SJCRH30 (cell line): ENCODE measurements around the gene FNTB. TPM values are rescaled to one million over a fixed set of nuclear protein-coding genes. Genes with fewer than 3 reads are reported as not detected.
A peak's percentile ranks its signal among the peaks of the same experiment; 100 is the strongest.

Experiments used
- DNase-seq, 2 experiments: peaks; one replicate each; pipeline ENCODE4 v3.0.0-alpha.2; 2015 to 2020
- H3K27ac ChIP-seq: fragments of 250-450 bp; sonication (Bioruptor Pico); 2 replicates; pipeline ENCODE4 v1.5.1; 2020; ENCODE audit warnings: mild to moderate bottlenecking, moderate library complexity
- H3K27me3 ChIP-seq: fragments of 250-450 bp; sonication (Bioruptor Pico); 2 replicates; pipeline ENCODE4 v1.5.1; 2020; ENCODE audit warnings: mild to moderate bottlenecking, moderate library complexity
- H3K36me3 ChIP-seq: fragments of 250-450 bp; sonication (Bioruptor Pico); 2 replicates; pipeline ENCODE4 v1.5.1; 2020; ENCODE audit warnings: mild to moderate bottlenecking, moderate library complexity
- H3K4me1 ChIP-seq: fragments of 250-450 bp; sonication (Bioruptor Pico); 2 replicates; pipeline ENCODE4 v1.5.1; 2020; ENCODE audit warnings: mild to moderate bottlenecking, moderate library complexity
- H3K4me3 ChIP-seq: fragments of 250-450 bp; sonication (Bioruptor Pico); 2 replicates; pipeline ENCODE4 v1.5.1; 2020; ENCODE audit warnings: mild to moderate bottlenecking, moderate library complexity
- H3K9me3 ChIP-seq: fragments of 250-450 bp; sonication (Bioruptor Pico); replicated peaks from 2 replicates; pipeline ENCODE4 v1.5.1; 2020; ENCODE audit warnings: mild to moderate bottlenecking, moderate library complexity
- total RNA-seq: library from RNA; depleted of rRNA; stranded (reverse); fragments of >200 nt; shearing (Covaris generic); gene quantifications from 2 replicates; pipeline ENCODE4 v1.2.3, GENCODE V29; 2014; rRNA removed

The FNTB gene, protein sequence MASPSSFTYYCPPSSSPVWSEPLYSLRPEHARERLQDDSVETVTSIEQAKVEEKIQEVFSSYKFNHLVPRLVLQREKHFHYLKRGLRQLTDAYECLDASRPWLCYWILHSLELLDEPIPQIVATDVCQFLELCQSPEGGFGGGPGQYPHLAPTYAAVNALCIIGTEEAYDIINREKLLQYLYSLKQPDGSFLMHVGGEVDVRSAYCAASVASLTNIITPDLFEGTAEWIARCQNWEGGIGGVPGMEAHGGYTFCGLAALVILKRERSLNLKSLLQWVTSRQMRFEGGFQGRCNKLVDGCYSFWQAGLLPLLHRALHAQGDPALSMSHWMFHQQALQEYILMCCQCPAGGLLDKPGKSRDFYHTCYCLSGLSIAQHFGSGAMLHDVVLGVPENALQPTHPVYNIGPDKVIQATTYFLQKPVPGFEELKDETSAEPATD
- 14.2 and 14.4 TPM in 2 replicates for total RNA-seq

DNA sequence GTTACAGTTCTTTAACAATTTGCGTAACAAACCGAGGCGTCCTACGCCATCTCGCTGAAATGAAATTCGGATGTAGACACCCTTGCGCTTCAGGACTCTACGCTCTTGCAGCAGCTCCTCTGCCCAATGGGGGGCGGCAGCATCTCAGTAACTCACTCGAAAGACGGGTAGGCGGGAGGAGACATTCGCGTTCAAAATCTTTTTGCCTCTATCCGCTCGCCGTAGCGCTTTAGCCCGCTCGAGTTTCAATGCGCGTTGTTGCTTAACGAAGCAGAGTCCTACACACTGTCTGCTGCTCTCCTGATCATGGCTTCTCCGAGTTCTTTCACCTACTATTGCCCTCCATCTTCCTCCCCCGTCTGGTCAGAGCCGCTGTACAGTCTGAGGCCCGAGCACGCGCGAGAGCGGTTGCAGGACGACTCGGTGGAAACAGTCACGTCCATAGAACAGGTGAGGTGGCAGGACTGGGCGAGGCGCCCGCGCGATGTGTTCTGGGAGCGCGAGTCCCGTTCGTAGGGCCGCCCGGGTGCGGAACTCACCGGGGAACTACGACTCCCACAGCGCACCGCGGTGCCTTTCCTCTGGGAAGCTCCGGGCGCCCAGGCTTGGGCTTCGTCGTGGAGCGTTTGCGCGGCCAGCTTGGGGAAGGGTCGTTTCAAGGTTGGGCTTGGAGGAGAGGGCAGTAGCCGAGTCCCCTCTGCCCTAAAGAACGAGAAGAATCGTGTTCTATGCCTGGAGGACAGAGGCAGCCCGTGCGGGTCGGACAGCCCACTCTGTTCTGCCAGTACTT lies at the start of gene FNTB:
FNTB (plus strand) TSS at position 248 of the 790 bp plus-strand sequence; CDS start at position 307, 59 bp downstream.
- peak within 1 kb of the TSS; percentile 74 for H3K27ac ChIP-seq
- peaks cover 8% of the 10 kb centered on the region for H3K4me1 ChIP-seq
- no peaks in the 10 kb centered on the region for H3K36me3 ChIP-seq
- DNase-seq, result peak; percentile 94 to 96
- H3K9me3 ChIP-seq, result no peaks in the 10 kb centered on the region
- H3K4me3 ChIP-seq, result peak within 1 kb of the TSS; percentile 87
- H3K27me3 ChIP-seq, result no peaks in the 10 kb centered on the region

DNA sequence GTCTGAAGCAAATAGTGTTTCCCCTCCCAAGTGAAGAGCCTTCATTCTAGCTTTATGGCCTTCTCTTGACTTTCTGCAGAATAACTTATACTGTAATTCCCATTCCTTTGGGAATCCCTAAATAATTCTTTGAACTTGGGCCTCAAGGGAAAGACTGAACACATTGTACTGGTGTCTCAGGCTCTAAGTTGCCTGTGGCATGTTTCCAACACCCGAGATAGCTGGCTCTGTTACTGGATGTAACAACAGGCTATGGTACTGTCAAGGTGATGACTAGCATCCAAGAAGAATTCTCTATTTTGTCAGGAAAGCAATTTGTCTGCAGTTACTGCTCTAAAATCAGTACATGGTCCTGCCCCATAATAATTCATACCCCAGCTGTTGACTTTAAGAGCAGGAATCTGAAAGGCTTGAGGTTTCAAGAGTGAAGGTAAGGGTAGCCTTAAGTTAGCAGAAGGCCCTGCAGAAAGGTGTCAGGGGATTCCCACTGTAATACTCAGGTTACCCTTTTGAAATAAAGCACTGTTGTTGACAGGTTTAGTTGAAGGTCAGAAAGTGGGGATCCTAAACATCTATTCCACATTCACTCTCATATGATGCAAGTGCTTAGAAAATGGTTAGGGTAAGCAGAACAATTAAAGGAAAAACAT lies 49.4 kb upstream of the FNTB start:
- Histone ChIP-seq H3K9me3 (no peaks in the 10 kb centered on the region), H3K27me3 (no peaks in the 10 kb centered on the region), H3K4me1 (peaks cover 8% of the 10 kb centered on the region), H3K4me3 (no peak overlapping the region), H3K36me3 (peaks cover 4% of the 10 kb centered on the region; the same call in 1 of the 2 replicates), H3K27ac (no peak overlapping the region)
- no peak for DNase-seq

DNA sequence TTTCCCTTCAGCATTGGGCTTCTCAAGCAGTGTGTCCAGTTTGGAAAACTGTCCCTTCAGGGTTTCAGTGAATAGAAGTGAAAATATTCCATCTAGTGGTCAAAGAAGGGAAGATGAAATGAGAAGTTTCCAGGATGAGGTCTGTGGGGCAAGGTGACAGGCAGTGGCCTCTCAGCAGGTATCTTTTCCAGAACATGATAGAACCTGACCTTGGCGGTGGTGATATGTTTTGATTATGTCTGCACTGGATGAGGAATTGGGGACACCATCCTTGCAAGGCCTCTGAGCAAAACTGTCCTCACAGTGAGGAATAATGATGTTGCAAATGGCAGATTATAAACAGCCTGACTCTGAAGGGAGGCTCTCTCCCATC lies 48.9 kb upstream of the FNTB start:
- peaks cover 4% of the 10 kb centered on the region; the same call in 1 of the 2 replicates for H3K36me3 ChIP-seq
- no peak overlapping the region for H3K27ac ChIP-seq
- no peaks in the 10 kb centered on the region for H3K27me3 ChIP-seq
- no peaks in the 10 kb centered on the region for H3K9me3 ChIP-seq
- H3K4me1 ChIP-seq, result peaks cover 8% of the 10 kb centered on the region
- H3K4me3 ChIP-seq, result no peak overlapping the region
- peak in 1 of 2 experiments; percentile 15 for DNase-seq

DNA sequence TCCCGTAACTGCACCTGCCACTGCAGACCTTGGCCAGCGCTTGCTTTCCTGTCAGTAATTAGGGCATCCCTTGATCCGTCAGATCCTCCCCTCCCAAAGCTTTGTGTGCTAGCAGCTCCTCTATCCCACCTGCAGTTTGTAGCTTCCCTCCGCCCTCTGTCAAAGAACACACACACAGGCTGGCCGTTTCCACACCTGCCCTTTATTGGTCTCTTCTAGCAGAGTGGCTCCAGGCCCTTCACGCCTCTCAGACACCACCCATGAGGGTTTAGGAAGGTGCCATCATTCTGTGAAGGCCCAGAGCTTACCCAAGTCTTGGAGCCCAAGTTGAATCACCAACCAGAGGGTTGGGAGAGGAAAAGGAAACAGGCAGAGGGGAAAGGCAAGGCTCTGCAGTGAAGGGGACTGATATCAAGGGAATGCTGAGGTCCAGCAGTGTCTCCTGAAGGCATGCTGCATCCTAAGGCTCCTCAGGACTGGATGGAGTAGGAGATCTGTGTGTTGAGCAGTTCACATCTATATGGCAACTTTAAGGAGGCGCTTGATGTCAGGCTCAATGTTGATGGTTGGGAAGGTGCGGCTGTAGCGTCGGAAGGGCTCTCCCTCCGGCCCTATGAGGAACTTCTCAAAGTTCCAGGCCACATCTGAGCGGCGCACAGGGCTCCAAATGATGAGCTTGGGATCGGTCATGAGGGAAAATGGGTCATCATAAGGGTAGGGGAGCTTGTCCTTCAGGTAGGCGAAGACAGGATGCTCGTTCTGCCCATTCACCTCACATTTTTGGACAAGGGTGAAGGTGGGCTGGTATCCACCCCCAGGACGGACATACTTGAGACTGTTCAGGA lies 47.5 kb upstream of the FNTB start:
- Histone ChIP-seq H3K27ac (no peak overlapping the region), H3K4me1 (peaks cover 6% of the 10 kb centered on the region), H3K4me3 (no peak overlapping the region), H3K36me3 (no peaks in the 10 kb centered on the region), H3K27me3 (no peaks in the 10 kb centered on the region), H3K9me3 (no peaks in the 10 kb centered on the region)
- no peak for DNase-seq

DNA sequence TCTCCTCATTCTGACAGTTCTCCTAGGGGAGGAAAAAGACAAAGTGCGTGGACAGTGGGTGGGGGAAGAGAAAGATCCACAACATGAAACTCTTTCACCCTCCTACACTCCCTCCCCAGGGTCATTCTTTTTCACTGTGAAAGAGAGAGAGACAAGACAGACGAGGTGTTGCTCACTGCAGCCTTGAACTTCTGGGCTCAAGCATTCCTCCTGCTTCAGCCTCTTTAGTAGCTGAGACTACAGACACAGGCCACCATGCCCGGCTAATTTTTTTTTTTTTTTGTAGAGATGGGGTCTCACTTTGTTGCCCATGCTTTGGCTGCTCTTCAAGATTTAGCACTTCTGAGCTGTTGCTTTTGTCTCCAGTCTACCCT lies 46.9 kb upstream of the FNTB start:
- H3K9me3 ChIP-seq, result no peaks in the 10 kb centered on the region
- H3K4me3 ChIP-seq, result no peak overlapping the region
- no peaks in the 10 kb centered on the region for H3K27me3 ChIP-seq
- no peak overlapping the region for H3K27ac ChIP-seq
- no peaks in the 10 kb centered on the region for H3K36me3 ChIP-seq
- peaks cover 1% of the 10 kb centered on the region for H3K4me1 ChIP-seq
- DNase-seq, result no peak

DNA sequence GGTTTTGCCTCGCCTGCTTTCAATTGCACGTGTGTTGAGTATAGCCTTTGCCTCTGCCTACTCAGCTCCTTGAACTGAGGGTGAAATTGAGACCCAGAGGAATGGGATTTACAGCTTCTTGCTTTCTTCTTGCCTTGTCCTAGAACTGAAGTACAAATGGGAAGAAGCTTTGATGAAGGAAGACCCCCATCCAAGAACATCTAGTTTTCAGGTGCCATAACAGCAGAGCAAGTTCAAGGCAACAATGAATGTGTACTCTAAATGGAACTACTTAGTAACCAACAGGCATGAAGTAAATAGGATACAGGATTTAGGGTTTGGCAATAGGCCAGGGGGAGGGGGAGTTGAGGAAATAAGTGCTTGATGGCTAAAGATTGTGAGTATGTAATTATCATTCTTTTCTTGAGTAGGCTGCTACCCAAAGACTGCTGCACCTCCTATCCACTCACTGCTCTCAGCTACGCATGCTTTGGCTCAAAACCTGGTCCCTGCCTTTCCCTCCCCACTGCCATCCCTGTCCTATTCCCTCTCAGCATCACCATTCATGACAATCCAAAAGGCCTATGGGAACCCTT lies 46.3 kb upstream of the FNTB start:
- H3K27ac ChIP-seq, result no peak overlapping the region

DNA sequence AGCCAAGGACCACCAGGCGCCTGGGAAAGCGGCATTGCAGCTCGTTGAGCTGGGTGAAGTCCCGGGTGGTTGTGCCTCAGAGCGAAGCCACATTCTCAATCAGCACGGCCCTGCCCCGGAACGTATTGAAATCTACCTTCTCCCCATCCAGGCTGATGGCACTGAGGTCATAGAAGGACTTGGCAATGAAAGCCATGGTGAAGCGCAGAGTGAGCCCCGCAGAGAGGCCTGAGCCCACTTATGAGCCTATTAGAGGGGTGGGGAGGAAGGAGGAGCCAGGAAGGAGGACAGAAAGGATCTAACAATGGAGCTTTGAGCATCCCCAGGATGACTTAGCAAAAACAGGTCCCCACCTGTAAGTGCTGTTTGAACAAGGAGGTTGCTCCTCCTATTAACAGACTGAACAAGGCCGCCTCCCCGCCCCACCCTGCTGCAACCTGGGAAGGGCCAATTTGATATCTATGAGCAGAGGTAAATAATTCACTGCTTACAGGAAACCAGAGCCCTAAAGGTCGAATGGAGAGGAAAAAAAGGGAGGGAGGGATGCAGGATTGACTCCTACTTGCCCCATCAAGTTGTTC lies 44.1 kb upstream of the FNTB start, which contains the start of gene GPX2:
GPX2 (minus strand) TSS at position 215 of the 581 bp plus-strand sequence; CDS start at position 196, 19 bp downstream.
- no peak within 1 kb of the TSS for H3K27ac ChIP-seq

More for the DNA sequence above, 46.3 kb upstream of the FNTB start:
- Histone ChIP-seq H3K4me1 (no peaks in the 10 kb centered on the region), H3K36me3 (no peaks in the 10 kb centered on the region), H3K9me3 (no peaks in the 10 kb centered on the region), H3K27me3 (no peaks in the 10 kb centered on the region), H3K4me3 (no peak overlapping the region)
- DNase-seq, result no peak

DNA sequence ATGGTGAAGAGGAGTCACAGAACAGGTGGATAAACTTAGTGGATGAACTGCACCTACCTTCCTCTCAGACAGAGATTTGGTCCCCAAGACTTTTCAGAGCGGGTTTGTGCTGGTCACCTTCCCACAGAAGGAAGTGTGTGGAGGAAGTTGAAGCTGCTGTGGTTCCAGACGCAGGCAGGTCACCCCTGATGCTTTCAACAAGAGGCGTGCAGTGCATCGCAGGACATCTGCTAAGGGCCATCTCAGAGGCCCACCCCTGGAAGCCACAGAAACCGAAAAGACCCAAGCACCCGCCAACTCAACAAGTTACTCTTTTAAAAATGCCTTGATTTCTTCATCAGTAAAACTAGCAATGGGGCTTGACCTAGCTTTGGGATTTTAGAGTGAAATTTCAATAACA lies 43.1 kb upstream of the FNTB start:
- DNase-seq, result no peak
- H3K27ac ChIP-seq, result no peak overlapping the region

More for the DNA sequence above, 44.1 kb upstream of the FNTB start, which contains the start of gene GPX2:
- no peaks in the 10 kb centered on the region for H3K27me3 ChIP-seq
- DNase-seq, result no peak
- no peaks in the 10 kb centered on the region for H3K36me3 ChIP-seq
- H3K4me3 ChIP-seq, result no peak within 1 kb of the TSS
- H3K4me1 ChIP-seq, result no peaks in the 10 kb centered on the region
- H3K9me3 ChIP-seq, result no peaks in the 10 kb centered on the region

DNA sequence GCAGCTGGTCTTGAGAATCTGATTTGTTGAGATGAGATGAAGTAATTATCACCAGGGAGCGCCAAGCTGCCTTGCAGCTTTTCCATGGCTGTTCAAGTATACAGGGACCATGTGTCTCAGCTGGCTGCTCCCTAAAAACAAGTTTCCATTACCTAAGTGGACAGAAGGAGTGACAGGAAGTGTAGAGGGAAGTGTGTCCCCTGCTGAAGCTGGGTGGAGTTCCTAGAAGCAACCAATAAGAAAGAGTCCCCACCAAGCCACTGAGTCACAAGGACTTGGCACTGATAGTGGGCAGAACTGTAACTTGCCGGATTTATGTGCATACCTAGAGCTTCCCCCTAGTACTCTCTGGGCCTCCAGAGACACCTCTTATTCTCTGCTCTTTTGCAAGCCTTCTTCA lies 42.7 kb upstream of the FNTB start:
- Histone ChIP-seq H3K27ac (no peak overlapping the region), H3K36me3 (no peaks in the 10 kb centered on the region), H3K4me3 (no peak overlapping the region), H3K9me3 (no peaks in the 10 kb centered on the region), H3K27me3 (no peaks in the 10 kb centered on the region), H3K4me1 (no peaks in the 10 kb centered on the region)
- DNase-seq, result no peak

More for the DNA sequence above, 43.1 kb upstream of the FNTB start:
- no peaks in the 10 kb centered on the region for H3K36me3 ChIP-seq
- no peak overlapping the region for H3K4me3 ChIP-seq
- no peaks in the 10 kb centered on the region for H3K4me1 ChIP-seq
- no peaks in the 10 kb centered on the region for H3K9me3 ChIP-seq
- no peaks in the 10 kb centered on the region for H3K27me3 ChIP-seq

DNA sequence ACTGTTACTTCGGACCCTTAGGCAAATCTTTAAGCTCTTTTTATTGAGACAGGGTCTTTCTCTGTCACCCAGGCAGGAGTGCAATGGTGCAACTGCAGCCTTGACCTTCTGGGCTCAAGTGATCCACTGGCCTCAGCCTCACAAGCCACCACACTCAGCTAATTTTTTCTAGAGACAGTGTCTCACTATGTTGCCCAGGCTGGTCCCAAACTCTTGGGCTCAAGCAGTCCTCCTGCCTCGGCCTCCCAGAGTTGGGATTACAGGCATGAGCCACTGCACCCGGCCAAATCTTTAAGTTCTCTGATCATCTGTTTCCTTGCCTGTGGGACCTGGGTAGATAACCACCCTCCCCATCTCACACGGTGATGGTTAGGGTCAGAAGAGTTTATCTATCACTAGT lies 41.8 kb upstream of the FNTB start:
- Histone ChIP-seq H3K27ac (no peak overlapping the region), H3K9me3 (no peaks in the 10 kb centered on the region), H3K4me3 (no peak overlapping the region), H3K4me1 (no peaks in the 10 kb centered on the region), H3K27me3 (no peaks in the 10 kb centered on the region), H3K36me3 (no peaks in the 10 kb centered on the region)
- DNase-seq, result no peak

DNA sequence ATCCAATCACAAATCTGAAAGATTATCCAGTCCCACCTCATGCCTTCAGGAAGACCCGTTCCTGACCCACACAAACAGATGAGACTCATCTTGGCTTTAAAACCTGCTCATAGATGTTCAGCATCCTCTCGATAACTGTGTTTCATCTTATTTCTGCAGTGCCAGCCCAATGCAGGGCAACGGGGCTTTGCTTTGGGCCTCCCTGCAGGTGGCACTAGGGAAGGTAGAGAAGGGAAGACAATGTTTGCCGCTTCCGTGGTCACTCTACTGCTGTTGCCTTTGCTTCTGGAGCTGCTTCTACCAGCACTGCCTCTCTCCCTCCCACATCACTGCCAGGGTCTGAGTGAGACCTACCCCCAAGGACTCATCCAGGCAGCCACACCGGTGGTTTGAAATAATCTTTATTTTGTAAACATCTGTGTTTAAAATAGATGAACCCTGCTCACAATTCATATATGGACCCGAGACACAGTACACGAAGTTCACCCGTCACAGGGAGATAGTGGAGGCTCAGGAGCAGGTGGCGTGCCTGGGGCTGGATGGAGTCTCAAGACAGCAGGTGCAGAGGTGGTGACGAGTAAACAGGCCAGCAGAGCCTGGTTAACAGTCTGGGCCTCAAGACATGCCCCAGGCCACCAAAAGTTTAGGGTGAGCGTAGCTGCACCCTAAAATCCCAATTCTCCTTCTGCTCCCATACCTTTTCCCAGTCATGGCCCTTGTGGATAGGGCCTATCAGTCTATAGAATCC lies 41.1 kb upstream of the FNTB start:
- Histone ChIP-seq H3K27me3 (no peaks in the 10 kb centered on the region), H3K27ac (no peak overlapping the region), H3K4me3 (no peak overlapping the region), H3K4me1 (no peaks in the 10 kb centered on the region), H3K36me3 (no peaks in the 10 kb centered on the region), H3K9me3 (no peaks in the 10 kb centered on the region)
- DNase-seq, result no peak

DNA sequence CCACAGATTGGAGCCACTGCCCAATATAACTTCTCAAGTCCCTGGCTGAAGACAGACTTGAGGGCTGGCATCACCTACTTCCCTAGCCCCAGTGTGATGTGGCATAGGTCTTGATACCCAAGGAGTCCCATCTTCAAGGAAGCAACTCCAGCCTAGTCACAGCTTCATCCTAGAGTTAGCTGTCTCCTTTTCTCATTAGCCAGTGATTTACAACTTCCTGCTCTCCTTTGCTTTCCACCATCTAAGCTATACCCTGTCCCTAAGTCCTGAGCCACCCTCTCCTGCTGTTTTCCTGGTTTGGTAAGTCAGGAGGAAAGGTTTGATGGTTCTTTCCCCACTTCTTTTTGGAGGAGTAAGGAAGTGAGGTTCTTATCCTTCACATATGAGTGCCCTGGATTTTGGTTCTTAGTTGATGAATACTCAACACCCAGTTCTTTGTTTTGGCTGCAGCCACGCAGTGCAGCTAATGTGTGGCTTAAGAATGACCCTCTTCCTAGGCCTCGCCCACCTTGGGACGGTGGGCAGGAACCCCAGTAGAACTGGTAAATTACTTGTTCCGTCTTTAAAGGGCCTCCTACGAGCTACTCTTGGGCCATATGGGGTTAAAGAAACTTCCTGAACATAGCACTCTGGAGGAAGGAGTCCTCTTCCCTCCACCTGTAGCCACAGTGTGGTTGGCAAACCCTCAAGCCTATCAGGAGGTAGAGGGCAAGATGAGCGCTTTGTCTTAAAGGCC lies 40.2 kb upstream of the FNTB start:
- no peak for DNase-seq
- no peak overlapping the region for H3K4me3 ChIP-seq
- H3K9me3 ChIP-seq, result no peaks in the 10 kb centered on the region
- peaks cover 2% of the 10 kb centered on the region; the same call in 1 of the 2 replicates for H3K36me3 ChIP-seq
- no peaks in the 10 kb centered on the region for H3K27me3 ChIP-seq
- H3K4me1 ChIP-seq, result no peaks in the 10 kb centered on the region
- H3K27ac ChIP-seq, result no peak overlapping the region
